K562 (cell line): ENCODE data around the gene EPS8L1. TPM values are rescaled to one million over a fixed set of nuclear protein-coding genes. Genes with fewer than 3 reads are reported as not detected.

Source experiments
- BCLAF1 ChIP-seq, 2 experiments: fragments of 450-650 bp in 1 of 2; IDR thresholded peaks; 2 replicates each; pipeline ENCODE4 v1.6.1; 2011 to 2017; ENCODE audit warnings: low read depth in 2 of 2, antibody characterized with exemption in 1 of 2, borderline replicate concordance in 1 of 2, low read length in 1 of 2, mild to moderate bottlenecking in 1 of 2, mixed read lengths in 1 of 2; ENCODE audit not compliant: control insufficient read depth in 1 of 2
- ELF4 ChIP-seq: fragments of 450-650 bp; formaldehyde crosslinking; IDR thresholded peaks from 2 replicates; pipeline ENCODE4 v1.4.0; 2022; ENCODE audit warnings: missing genetic modification characterization
- GATA2 ChIP-seq: sonication (generic); formaldehyde crosslinking; IDR thresholded peaks from 2 replicates; pipeline ENCODE4 v1.4.0; 2020; ENCODE audit warnings: mild to moderate bottlenecking, missing genetic modification reagents
- KLF10 ChIP-seq: fragments of 250-450 bp; sonication (Bioruptor Pico); IDR thresholded peaks from 2 replicates; pipeline ENCODE4 v1.6.1; 2021; ENCODE audit warnings: matching md5 sums
- LEF1 ChIP-seq: fragments of 450-650 bp; IDR thresholded peaks from 2 replicates; pipeline ENCODE4 v1.6.1; 2016; ENCODE audit warnings: mild to moderate bottlenecking
- NCOA6 ChIP-seq: fragments of 450-650 bp; IDR thresholded peaks from 2 replicates; pipeline ENCODE4 v1.6.1; 2017; ENCODE audit warnings: mild to moderate bottlenecking
- SP2 ChIP-seq: IDR thresholded peaks from 2 replicates; pipeline ENCODE4 v1.6.1; 2011; ENCODE audit warnings: mild to moderate bottlenecking, low read depth, low read length, moderate library complexity; ENCODE audit not compliant: poor library complexity, severe bottlenecking; ENCODE audit errors: extremely low read depth
- TOE1 ChIP-seq, 2 experiments: fragments of 450-650 bp in 1 of 2; sonication (generic) in 1 of 2; formaldehyde crosslinking in 1 of 2; IDR thresholded peaks; 2 replicates each; pipeline versions ENCODE4 v1.7.1 to v1.8.0; 2016 to 2022; ENCODE audit warnings: borderline replicate concordance in 2 of 2, mild to moderate bottlenecking in 2 of 2, antibody characterized with exemption in 1 of 2, inconsistent platforms in 1 of 2, low read depth in 1 of 2, missing genetic modification reagents in 1 of 2, moderate library complexity in 1 of 2
- ZNF174 ChIP-seq: fragments of 250-450 bp; sonication (Bioruptor Pico); IDR thresholded peaks from 2 replicates; pipeline ENCODE4 v1.4.0; 2020; ENCODE audit warnings: mild to moderate bottlenecking
- ZNF318 ChIP-seq, 2 experiments: fragments of 450-650 bp; IDR thresholded peaks; 2 replicates each; pipeline ENCODE4 v1.6.1; 2016; ENCODE audit warnings: mild to moderate bottlenecking in 2 of 2, borderline replicate concordance in 1 of 2, low read depth in 1 of 2, moderate library complexity in 1 of 2
- ZNF449 ChIP-seq: fragments of 250-450 bp; sonication (Bioruptor Pico); IDR thresholded peaks from 2 replicates; pipeline ENCODE4 v1.8.0; 2022; ENCODE audit warnings: moderate library complexity, mild to moderate bottlenecking, inconsistent platforms
- polyA plus RNA-seq, 8 experiments: library from polyadenylated mRNA; depleted of rRNA in 4 of 8; stranded (reverse) in 5 of 8; unstranded in 3 of 8; fragments of >200 nt; fragmentation: Nextera tagmentation in 2 of 8; fragmentation: Illumina TruSeq in 1 of 8; extraction: Ambion mirVana in 2 of 8; extraction: Trizol in 1 of 8; gene quantifications; 2 replicates each; pipeline versions ENCODE4 v1.2.1 to v1.2.3, GENCODE V29; 2011 to 2014; ENCODE audit warnings: inconsistent platforms in 1 of 8, missing spikeins in 1 of 8
- total RNA-seq, 7 experiments: library from RNA; depleted of rRNA in 6 of 7; stranded (reverse); fragments of >200 nt in 6 of 7; fragmentation: Illumina TruSeq in 2 of 7; extraction: Trizol in 2 of 7; gene quantifications; 2 replicates each; pipeline versions ENCODE4 v1.2.1 to v1.2.3, GENCODE V29; 2011 to 2021; ENCODE audit warnings: low replicate concordance in 1 of 7

EPS8L1 gene
- total and polyA plus RNA-seq, 9 of the 15 experiments (the other 6 are each of a cell fraction or from before 2014, with no cell fraction given): 0.35 to 22.1 (median 11.9) TPM

- no peak for TF ChIP-seq TOE1 (IDR thresholded peaks at IDR 0.05; ENCODE audit: borderline replicate concordance)
- no peak for TF ChIP-seq TOE1 (CRISPR knock-in tag; IDR thresholded peaks at IDR 0.05; ENCODE audit: borderline replicate concordance, low read depth)
- TF ChIP-seq KLF10 (CRISPR knock-in tag): no peak
- no peak for TF ChIP-seq GATA2
- TF ChIP-seq NCOA6: no peak
- no peak for TF ChIP-seq SP2
- TF ChIP-seq ZNF174 (CRISPR knock-in tag): no peak
- TF ChIP-seq ZNF318 (IDR thresholded peaks at IDR 0.05; ENCODE audit: borderline replicate concordance in 1 of 2, low read depth in 1 of 2): no peak
- no peak for TF ChIP-seq LEF1
- TF ChIP-seq BCLAF1 (IDR thresholded peaks at IDR 0.05; ENCODE audit: borderline replicate concordance in 1 of 2, control insufficient read depth in 1 of 2, low read depth in 2 of 2, low read length in 1 of 2): no peak
- TF ChIP-seq ZNF449 (CRISPR knock-in tag): no peak
- TF ChIP-seq ELF4: no peak
- TF ChIP-seq, all 486 proteins: peak for 0
Measured at GRCh38 chr19:55077106-55077505, 1.4 kb downstream of the EPS8L1 start (continued).
